ENCODE measurements around the gene IL17RB. TPM values are rescaled to one million over a fixed set of nuclear protein-coding genes. Genes with fewer than 3 reads are reported as not detected.

Gene IL17RB
- total RNA-seq, 4 donors from 2014 or later, result 3.3 to 7.1 (median 5.0) TPM

- whole genome bisulfite sequencing, 2 donors, result 74 to 81% methylated on average over 10 of the region's 10 CpGs
- DNase-seq (ENCODE audit: low spot score in 2 of 2), result no peak
- peaks cover 0 to 36% (median 15%) of the 10 kb centered on the region in 4 donors for H3K4me1 ChIP-seq
- H3K27me3 ChIP-seq, result peaks cover 0 to 31% of the 10 kb centered on the region in 2 donors
- TF ChIP-seq POLR2A (IDR thresholded peaks at IDR 0.05), result no peak
- no peak for TF ChIP-seq CTCF (IDR thresholded peaks at IDR 0.05)
- no peak for TF ChIP-seq EP300 (IDR thresholded peaks at IDR 0.05)
- no peaks in the 10 kb centered on the region for H3K9me3 ChIP-seq
- peak overlapping the region; percentile 56 to 92 (median 78) for H3K27ac ChIP-seq
- H3K4me3 ChIP-seq, result no peak overlapping the region
- H3K36me3 ChIP-seq, result peaks cover 0 to 5% (median 0%) of the 10 kb centered on the region in 3 donors
Observed at GRCh38 chr3:53843195-53844177, 2.9 kb upstream of the IL17RB start.

GRCh38 chr3:53844262-53845102 is 1.9 kb upstream of the IL17RB start:
- Histone ChIP-seq H3K4me3 (peak overlapping the region in 1 of 4 donors; percentile 64), H3K4me1 (peaks cover 0 to 36% (median 15%) of the 10 kb centered on the region in 4 donors), H3K36me3 (no peaks in the 10 kb centered on the region), H3K9me3 (no peaks in the 10 kb centered on the region), H3K27ac (peak overlapping the region; percentile 56 to 92 (median 78)), H3K27me3 (peaks cover 0 to 32% of the 10 kb centered on the region in 2 donors)
- 86 to 89% methylated on average over 9 of the region's 9 CpGs for WGBS, 2 donors
- TF ChIP-seq EP300 (IDR thresholded peaks at IDR 0.05), result no peak
- no peak for TF ChIP-seq POLR2A (IDR thresholded peaks at IDR 0.05)
- TF ChIP-seq CTCF (IDR thresholded peaks at IDR 0.05), result no peak
- no peak for DNase-seq (ENCODE audit: low spot score in 2 of 2)

GRCh38 chr3:53845103-53845880 is 1.1 kb upstream of the IL17RB start:
- TF ChIP-seq EP300 (IDR thresholded peaks at IDR 0.05) (no peak), POLR2A (IDR thresholded peaks at IDR 0.05) (no peak), CTCF (IDR thresholded peaks at IDR 0.05) (peak in 3 of 5 experiments; percentile 17 to 25 (median 20))
- peak; percentile 34 to 36 for DNase-seq (ENCODE audit: low spot score in 2 of 2)
- no peaks in the 10 kb centered on the region for H3K36me3 ChIP-seq
- H3K27me3 ChIP-seq, result peaks cover 0 to 32% of the 10 kb centered on the region in 2 donors
- H3K9me3 ChIP-seq, result no peaks in the 10 kb centered on the region
- WGBS, 2 donors, result 20 to 21% methylated on average over 23 to 24 of the region's 25 CpGs
- H3K4me3 ChIP-seq, result peak overlapping the region; percentile 61 to 66 (median 63)
- H3K27ac ChIP-seq, result peak overlapping the region; percentile 72 to 92 (median 78)
- H3K4me1 ChIP-seq, result peaks cover 0 to 36% (median 15%) of the 10 kb centered on the region in 4 donors

GRCh38 chr3:53845881-53846133 is 561 bp upstream of the IL17RB start:
- peak overlapping the region; percentile 72 to 92 (median 78) for H3K27ac ChIP-seq
- peaks cover 0 to 32% of the 10 kb centered on the region in 2 donors for H3K27me3 ChIP-seq
- TF ChIP-seq CTCF (IDR thresholded peaks at IDR 0.05), result no peak
- no peak for TF ChIP-seq POLR2A (IDR thresholded peaks at IDR 0.05)
- TF ChIP-seq EP300 (IDR thresholded peaks at IDR 0.05), result no peak
- no peaks in the 10 kb centered on the region for H3K36me3 ChIP-seq
- DNase-seq (ENCODE audit: low spot score in 2 of 2), result no peak
- 1% methylated on average over 26 to 27 of the region's 34 CpGs for WGBS, 2 donors
- peak overlapping the region; percentile 61 to 66 (median 63) for H3K4me3 ChIP-seq
- peaks cover 0 to 36% (median 15%) of the 10 kb centered on the region in 4 donors for H3K4me1 ChIP-seq
- no peaks in the 10 kb centered on the region for H3K9me3 ChIP-seq

All from tibial nerve (tissue), 4 donors.